Measurements from ENCODE around the gene ABCC4.

GRCh38 chr13:95258619-95259194 is 42.5 kb downstream of the ABCC4 start:
- TF ChIP-seq POLR2A (IDR thresholded peaks at IDR 0.05) = no peak
- no peak for TF ChIP-seq CTCF (IDR thresholded peaks at IDR 0.05)
- no peak for TF ChIP-seq POLR2AphosphoS5 (IDR thresholded peaks at IDR 0.05)

All from suprapubic skin (tissue), 4 donors.